ENCODE data around the gene TBCD. TPM values are rescaled to one million over a fixed set of nuclear protein-coding genes. Genes with fewer than 3 reads are reported as not detected.

The TBCD gene
- total and polyA plus RNA-seq, 2 donors (not counting 1 experiment from before 2014, with no cell fraction given): 22.1 to 36.7 TPM

- Histone ChIP-seq H3K4me2 (ENCODE audit: extremely low read depth, insufficient read depth, low read length) (no peak overlapping the region), H3K27ac (ENCODE audit: insufficient read depth, low read length) (no peak overlapping the region), H3K4me1 (ENCODE audit: control insufficient read depth, extremely low read depth, insufficient read depth, low read length) (no peaks in the 10 kb centered on the region), H3K36me3 (ENCODE audit: control insufficient read depth, insufficient read depth, low read length) (peaks cover 14% of the 10 kb centered on the region), H3K4me3 (replicated peaks in 1 of 4; ENCODE audit: control extremely low read depth in 1 of 4, insufficient read depth in 1 of 4, low read depth in 3 of 4, low read length in 4 of 4) (no peak overlapping the region), H3K9me3 (ENCODE audit: control insufficient read depth, insufficient read depth, low read depth, low read length) (no peaks in the 10 kb centered on the region), H3K79me2 (ENCODE audit: control insufficient read depth, insufficient read depth, low read length) (no peaks in the 10 kb centered on the region), H3K9ac (ENCODE audit: insufficient read depth, low read length) (no peak overlapping the region), H2AFZ (ENCODE audit: low read length) (no peak overlapping the region), H4K20me1 (ENCODE audit: control insufficient read depth, extremely low read depth, insufficient read depth, low read length) (no peaks in the 10 kb centered on the region), H3K27me3 (ENCODE audit: control insufficient read depth, insufficient read depth, low read length) (no peaks in the 10 kb centered on the region)
- no peak for DNase-seq (ENCODE audit: low read depth in 2 of 2)
- no peak for TF ChIP-seq EZH2 (IDR thresholded peaks at IDR 0.05; ENCODE audit: low read length, missing control alignments)
- no peak for TF ChIP-seq CTCF (conservative IDR thresholded peaks at IDR 0.05 in 1 of 2, IDR thresholded peaks at IDR 0.05 in 1 of 2; ENCODE audit: low read depth in 1 of 2, low read length in 2 of 2)
These were observed 191.9 kb downstream of the TBCD start for GRCh38 chr17:82943751-82944150.

- Histone ChIP-seq H2AFZ (ENCODE audit: low read length) (no peak overlapping the region), H3K79me2 (ENCODE audit: control insufficient read depth, insufficient read depth, low read length) (no peaks in the 10 kb centered on the region), H3K4me3 (replicated peaks in 1 of 4; ENCODE audit: control extremely low read depth in 1 of 4, insufficient read depth in 1 of 4, low read depth in 3 of 4, low read length in 4 of 4) (no peak overlapping the region), H3K27ac (ENCODE audit: insufficient read depth, low read length) (no peak overlapping the region), H3K4me1 (ENCODE audit: control insufficient read depth, extremely low read depth, insufficient read depth, low read length) (no peaks in the 10 kb centered on the region), H3K36me3 (ENCODE audit: control insufficient read depth, insufficient read depth, low read length) (peaks cover 13% of the 10 kb centered on the region), H3K27me3 (ENCODE audit: control insufficient read depth, insufficient read depth, low read length) (no peaks in the 10 kb centered on the region), H4K20me1 (ENCODE audit: control insufficient read depth, extremely low read depth, insufficient read depth, low read length) (no peaks in the 10 kb centered on the region), H3K9me3 (ENCODE audit: control insufficient read depth, insufficient read depth, low read depth, low read length) (no peaks in the 10 kb centered on the region), H3K4me2 (ENCODE audit: extremely low read depth, insufficient read depth, low read length) (no peak overlapping the region), H3K9ac (ENCODE audit: insufficient read depth, low read length) (no peak overlapping the region)
- no peak for DNase-seq (ENCODE audit: low read depth in 2 of 2)
- TF ChIP-seq CTCF (conservative IDR thresholded peaks at IDR 0.05 in 1 of 2, IDR thresholded peaks at IDR 0.05 in 1 of 2; ENCODE audit: low read depth in 1 of 2, low read length in 2 of 2) (no peak), EZH2 (IDR thresholded peaks at IDR 0.05; ENCODE audit: low read length, missing control alignments) (no peak)
These were observed 193.1 kb downstream of the TBCD start for GRCh38 chr17:82944990-82945389.

DNA sequence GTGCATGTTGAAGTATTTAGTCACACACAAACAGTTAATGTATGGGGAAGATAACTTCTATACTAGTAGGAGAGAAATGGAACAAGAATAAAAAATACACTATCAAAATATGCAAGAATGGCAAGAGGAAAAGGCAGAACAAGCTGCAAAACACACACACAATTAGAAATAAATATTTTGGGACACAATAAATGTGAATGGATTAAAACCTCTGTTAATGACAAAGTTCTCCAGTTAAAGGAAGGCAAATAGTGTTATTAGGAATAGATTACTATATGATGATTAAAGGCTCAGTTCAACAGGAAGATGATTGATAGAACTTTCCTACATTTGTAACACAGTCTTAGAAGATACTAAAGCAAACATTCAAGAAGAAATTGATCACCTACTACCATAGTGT lies 194.2 kb downstream of the TBCD start:
- Histone ChIP-seq H3K27me3 (ENCODE audit: control insufficient read depth, insufficient read depth, low read length) (no peaks in the 10 kb centered on the region), H3K4me3 (replicated peaks in 1 of 4; ENCODE audit: control extremely low read depth in 1 of 4, insufficient read depth in 1 of 4, low read depth in 3 of 4, low read length in 4 of 4) (no peak overlapping the region), H3K27ac (ENCODE audit: insufficient read depth, low read length) (no peak overlapping the region), H2AFZ (ENCODE audit: low read length) (no peak overlapping the region), H3K36me3 (ENCODE audit: control insufficient read depth, insufficient read depth, low read length) (peaks cover 8% of the 10 kb centered on the region), H4K20me1 (ENCODE audit: control insufficient read depth, extremely low read depth, insufficient read depth, low read length) (no peaks in the 10 kb centered on the region), H3K79me2 (ENCODE audit: control insufficient read depth, insufficient read depth, low read length) (no peaks in the 10 kb centered on the region), H3K9me3 (ENCODE audit: control insufficient read depth, insufficient read depth, low read depth, low read length) (no peaks in the 10 kb centered on the region), H3K4me2 (ENCODE audit: extremely low read depth, insufficient read depth, low read length) (no peak overlapping the region), H3K4me1 (ENCODE audit: control insufficient read depth, extremely low read depth, insufficient read depth, low read length) (no peaks in the 10 kb centered on the region), H3K9ac (ENCODE audit: insufficient read depth, low read length) (no peak overlapping the region)
- TF ChIP-seq EZH2 (IDR thresholded peaks at IDR 0.05; ENCODE audit: low read length, missing control alignments): no peak
- TF ChIP-seq CTCF (conservative IDR thresholded peaks at IDR 0.05 in 1 of 2, IDR thresholded peaks at IDR 0.05 in 1 of 2; ENCODE audit: low read depth in 1 of 2, low read length in 2 of 2): no peak
- DNase-seq (ENCODE audit: low read depth in 2 of 2): no peak

Data from fibroblast of lung (primary cell).